ENCODE results near the gene CCDC167.

- no peak for TF ChIP-seq CTCF (conservative IDR thresholded peaks at IDR 0.05; ENCODE audit: low read depth, low read length)
- no peak for TF ChIP-seq EZH2 (IDR thresholded peaks at IDR 0.05; ENCODE audit: borderline replicate concordance, low read depth, low read length, poor library complexity, severe bottlenecking)
These were observed 2.5 kb downstream of the CCDC167 start for GRCh38 chr6:37496951-37497885.

Data from A673 (cell line).